K562 (cell line): Measurements from ENCODE around the gene KCTD7.

Source experiments
- CAMTA2 ChIP-seq: fragments of 250-450 bp; sonication (Bioruptor Pico); conservative IDR thresholded peaks from 2 replicates; pipeline ENCODE4 v1.5.1; 2022
- CBX2 ChIP-seq: fragments of 200-600 bp; sonication (generic); IDR thresholded peaks from one replicate; pipeline ENCODE4 v1.6.1; 2012; ENCODE audit warnings: mild to moderate bottlenecking, low read length, inconsistent platforms; ENCODE audit not compliant: insufficient read depth, poor library complexity, severe bottlenecking
- CTCF ChIP-seq, 3 experiments: IDR thresholded peaks in 2 of 3; conservative IDR thresholded peaks in 1 of 3; 2 replicates each; pipeline ENCODE4 v1.5.1; 2011 to 2012; ENCODE audit warnings: low read length in 3 of 3, mild to moderate bottlenecking in 3 of 3, control low read depth in 2 of 3, improper control_type of control experiment in 1 of 3, inconsistent platforms in 1 of 3, low read depth in 1 of 3, mixed read lengths in 1 of 3, moderate library complexity in 1 of 3; ENCODE audit not compliant: insufficient read depth in 2 of 3
- MAFF ChIP-seq: IDR thresholded peaks from 2 replicates; pipeline ENCODE4 v1.6.1; 2012; ENCODE audit warnings: low read length, improper control_type of control experiment
- MAX ChIP-seq: sonication (generic); formaldehyde crosslinking; IDR thresholded peaks from 2 replicates; pipeline ENCODE4 v1.9.0; 2022; ENCODE audit warnings: mild to moderate bottlenecking, missing genetic modification reagents
- NBN ChIP-seq: fragments of 450-650 bp; IDR thresholded peaks from 2 replicates; pipeline ENCODE4 v1.6.1; 2016; ENCODE audit warnings: low read depth, mild to moderate bottlenecking
- POLR2AphosphoS5 ChIP-seq: IDR thresholded peaks from 2 replicates; pipeline ENCODE4 v1.6.1; 2011; ENCODE audit warnings: mild to moderate bottlenecking, low read depth, low read length, moderate library complexity; ENCODE audit not compliant: control insufficient read depth, insufficient read depth
- TAF1 ChIP-seq: IDR thresholded peaks from 2 replicates; pipeline ENCODE4 v1.6.1; 2011; ENCODE audit warnings: mild to moderate bottlenecking, low read length, moderate library complexity; ENCODE audit not compliant: insufficient read depth, control insufficient read depth, severe bottlenecking; ENCODE audit errors: extremely low read depth
- ZNF707 ChIP-seq: fragments of 250-450 bp; sonication (Bioruptor Pico); conservative IDR thresholded peaks from 2 replicates; pipeline ENCODE4 v1.8.0; 2022; ENCODE audit warnings: inconsistent platforms, mild to moderate bottlenecking, moderate library complexity

- TF ChIP-seq NBN (no peak), MAFF (no peak), CBX2 (no peak), MAX (CRISPR knock-in tag) (no peak), POLR2AphosphoS5 (no peak), ZNF707 (CRISPR knock-in tag) (no peak), CAMTA2 (CRISPR knock-in tag) (no peak), CTCF (IDR thresholded peaks at IDR 0.05 in 2 of 3, conservative IDR thresholded peaks at IDR 0.05 in 1 of 3; ENCODE audit: insufficient read depth in 2 of 3, low read depth in 1 of 3, low read length in 3 of 3) (peak in 2 of 3 experiments; percentile 14; a peak in 1 of 6 replicates), TAF1 (no peak)
Observed at GRCh38 chr7:66638309-66639099, 9.8 kb downstream of the KCTD7 start.
